Stimulated activated CD4-positive, alpha-beta T cell treated with anti-CD3 and anti-CD28 coated beads, Interleukin-15, amount 100 ng/mL, for 1 hour (primary cell): ENCODE data around the gene PPP1R14D.

ENCODE experiments used
- DNase-seq, 2 donors: peaks; one replicate each; pipeline ENCODE4 v3.0.0-alpha.2; 2020; ENCODE audit warnings: low read depth in 1 of 2, low spot score in 1 of 2

The PPP1R14D gene

DNA sequence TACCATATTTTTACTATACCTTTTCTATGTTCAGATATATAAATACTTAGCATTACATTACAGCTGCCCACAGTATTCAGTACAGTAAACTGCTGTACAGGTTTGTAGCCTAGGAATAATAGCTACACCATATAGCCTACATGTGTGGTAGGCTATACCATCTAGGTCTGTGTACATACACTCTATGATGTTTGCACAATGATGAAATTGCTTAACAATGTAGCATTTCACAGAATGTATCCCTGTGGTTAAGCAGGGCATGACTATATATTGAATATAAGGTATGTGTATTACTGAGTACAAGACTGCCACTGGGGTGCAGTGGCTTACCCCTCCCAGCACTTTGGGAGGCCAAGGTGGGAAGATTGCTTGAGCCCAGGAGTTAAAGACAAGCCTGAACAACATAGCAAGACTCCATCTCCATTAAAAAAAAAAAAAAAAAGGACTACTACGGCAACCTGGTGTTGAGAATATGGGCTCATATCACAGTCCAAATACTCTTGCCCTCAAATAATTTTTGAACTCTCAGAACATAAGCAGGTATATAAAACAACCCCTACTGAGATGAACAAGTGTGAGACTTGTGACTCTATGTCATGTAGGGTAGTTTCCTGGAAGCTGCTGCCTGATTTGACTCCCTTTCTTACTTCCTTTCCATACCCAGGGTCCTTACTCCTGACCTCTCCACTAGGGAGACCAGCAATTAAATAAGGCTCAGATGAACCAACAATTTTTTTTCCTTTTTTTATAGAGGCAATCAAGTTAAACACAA, 4.8 kb downstream of the PPP1R14D start:
- DNase-seq, result no peak

DNA sequence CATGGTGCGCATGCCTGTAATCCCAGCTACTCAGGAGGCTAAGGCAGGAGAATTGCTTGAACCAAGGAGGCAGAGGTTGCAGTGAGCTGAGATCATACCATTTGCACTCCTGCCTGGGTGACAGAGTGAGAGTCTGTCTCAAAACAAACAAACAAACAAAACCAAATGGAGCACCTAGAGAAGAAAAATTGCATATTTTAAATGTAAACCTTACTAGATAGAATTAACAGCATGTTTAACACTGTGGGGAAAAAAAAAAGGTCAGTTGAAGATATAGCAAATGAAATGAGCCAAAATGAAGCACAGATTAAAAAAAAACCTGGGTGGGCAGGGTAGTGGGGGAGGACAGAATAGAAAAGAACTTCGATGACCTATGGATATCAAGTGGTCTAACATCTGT, 7.3 kb downstream of the PPP1R14D start:
- DNase-seq, result no peak

DNA sequence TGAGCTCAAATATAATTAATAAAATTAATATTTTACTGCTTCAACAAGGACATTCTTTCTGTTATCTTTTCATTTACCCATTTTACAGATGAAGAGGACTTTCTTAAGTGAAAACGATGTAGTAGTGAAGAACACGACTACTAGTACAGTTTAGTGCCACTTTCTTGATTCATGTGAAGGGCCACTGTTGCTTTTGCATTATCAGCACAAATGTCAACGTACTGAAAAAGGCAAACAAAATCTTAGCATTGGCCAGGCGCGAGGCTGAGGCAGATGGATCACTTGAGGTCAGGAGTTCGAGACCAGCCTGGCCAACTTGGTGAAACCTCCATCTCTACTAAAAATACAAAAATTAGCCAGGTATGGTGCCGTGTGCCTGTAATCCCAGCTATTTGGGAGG, 9.5 kb downstream of the PPP1R14D start:
- no peak for DNase-seq

DNA sequence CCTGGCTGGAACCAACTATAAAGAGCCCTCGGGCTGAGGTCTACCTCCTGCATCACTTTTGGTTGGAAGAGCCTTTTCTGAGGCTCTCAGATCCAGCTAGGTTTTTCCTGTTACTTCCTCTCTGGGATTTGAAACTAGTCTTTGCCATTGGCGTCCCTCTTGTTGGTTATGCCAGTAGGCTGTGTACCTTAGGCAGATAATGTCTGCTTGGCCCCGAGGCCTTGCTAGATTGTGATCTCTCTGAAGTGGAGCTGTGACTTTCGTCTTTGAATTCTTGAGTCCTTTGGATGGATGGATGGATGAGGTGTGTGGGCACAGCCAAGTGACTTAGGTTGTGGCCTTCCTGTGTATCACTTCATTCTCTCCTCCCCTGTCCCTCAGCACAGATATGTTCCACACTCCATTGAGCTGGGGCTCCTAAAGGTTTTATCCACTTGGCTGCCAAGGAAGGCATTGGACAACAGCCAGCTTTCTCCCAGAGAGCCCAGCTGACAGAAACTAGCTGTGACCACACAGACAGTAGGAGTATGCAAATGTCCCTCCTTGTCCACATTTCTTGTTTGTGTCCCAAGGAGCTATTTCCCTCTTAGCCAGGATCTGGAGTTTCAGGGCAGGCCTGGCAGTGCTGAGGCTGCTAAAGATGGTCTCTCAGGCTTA, 13.3 kb downstream of the PPP1R14D start:
- no peak for DNase-seq

DNA sequence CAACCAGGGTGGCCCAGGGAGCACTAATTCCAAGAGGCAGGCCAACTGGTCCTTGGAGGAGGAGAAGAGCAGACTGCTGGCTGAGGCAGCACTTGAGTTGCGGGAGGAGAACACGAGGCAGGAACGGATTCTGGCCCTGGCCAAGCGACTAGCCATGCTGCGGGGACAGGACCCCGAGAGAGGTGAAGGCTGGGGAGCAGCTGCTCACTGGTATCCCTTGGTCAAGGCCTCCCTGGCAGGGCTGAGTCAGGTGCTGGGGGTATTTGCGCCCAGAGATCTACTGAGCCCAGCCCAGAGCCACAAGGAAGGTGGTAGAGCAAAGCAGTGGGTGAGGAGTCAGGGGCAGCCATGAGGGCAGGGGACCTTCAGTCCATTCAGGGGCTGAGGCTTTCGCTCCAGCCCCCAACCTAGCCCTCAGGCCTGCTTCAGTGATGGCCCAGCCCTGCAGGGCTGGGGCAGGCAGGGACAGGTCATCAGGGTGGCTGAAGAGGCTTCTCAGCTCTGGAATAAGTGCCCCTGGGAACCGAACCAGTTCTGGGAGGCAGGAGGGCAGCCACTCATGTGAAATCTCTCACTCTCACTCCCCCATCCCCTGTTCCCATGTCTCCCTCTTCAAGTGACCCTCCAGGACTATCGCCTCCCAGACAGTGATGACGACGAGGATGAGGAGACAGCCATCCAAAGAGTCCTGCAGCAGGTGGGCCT, 15.6 kb downstream of the PPP1R14D start:
- DNase-seq, result no peak

DNA sequence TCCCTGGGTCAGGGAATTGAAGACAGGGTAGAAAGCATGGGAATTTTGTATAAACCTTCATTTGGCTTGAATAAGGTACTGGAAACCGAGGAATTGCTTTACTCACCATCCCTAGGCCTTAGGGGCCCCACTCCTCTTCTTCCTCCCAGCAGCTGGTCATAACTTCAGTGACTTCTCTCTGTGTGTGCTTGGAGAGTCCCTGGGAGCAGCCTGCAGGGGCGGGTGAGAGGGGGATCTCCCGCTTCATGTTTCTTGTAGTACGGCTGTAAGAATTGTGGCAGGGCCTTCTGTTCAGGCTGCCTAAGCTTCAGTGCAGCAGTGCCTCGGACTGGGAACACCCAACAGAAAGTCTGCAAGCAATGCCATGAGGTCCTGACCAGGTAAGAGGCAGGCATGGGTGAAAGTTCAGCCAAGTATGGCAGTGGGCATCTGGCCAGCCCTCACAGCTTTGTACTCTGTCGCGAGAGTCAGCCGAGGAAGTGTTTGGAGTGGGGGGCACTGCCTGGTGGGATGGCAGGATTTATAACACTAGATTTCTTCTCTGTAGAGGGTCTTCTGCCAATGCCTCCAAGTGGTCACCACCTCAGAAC, 19.6 kb downstream of the PPP1R14D start:
- DNase-seq, result no peak

DNA sequence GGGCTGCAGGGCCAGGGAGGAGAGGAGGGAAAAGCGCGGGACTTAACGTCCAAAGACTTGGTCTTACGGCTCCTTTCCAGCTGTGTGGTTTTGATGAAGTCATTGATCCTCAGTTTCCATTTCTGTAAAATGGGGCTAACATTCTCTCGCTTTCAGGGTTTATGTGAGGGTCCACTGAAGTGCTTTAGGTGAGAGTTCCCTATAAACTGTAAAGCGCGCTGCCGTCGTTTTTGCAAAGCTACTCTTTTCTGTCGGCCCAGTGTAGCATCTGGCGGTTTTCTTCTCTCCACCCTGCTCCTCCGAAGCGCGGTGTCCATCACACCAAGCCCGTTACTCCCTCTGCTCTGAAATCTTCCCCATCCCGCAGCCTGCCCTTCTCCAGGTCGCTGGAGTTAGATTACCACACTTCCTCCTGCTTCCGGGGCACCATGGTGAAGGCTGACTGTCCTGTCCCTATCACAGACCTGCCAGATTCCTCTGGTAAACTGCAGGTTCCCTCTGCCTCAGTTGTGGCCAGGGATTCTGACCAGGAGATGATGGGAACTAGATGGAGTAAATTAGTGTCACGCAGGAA, 20.5 kb downstream of the PPP1R14D start:
- DNase-seq, result no peak

DNA sequence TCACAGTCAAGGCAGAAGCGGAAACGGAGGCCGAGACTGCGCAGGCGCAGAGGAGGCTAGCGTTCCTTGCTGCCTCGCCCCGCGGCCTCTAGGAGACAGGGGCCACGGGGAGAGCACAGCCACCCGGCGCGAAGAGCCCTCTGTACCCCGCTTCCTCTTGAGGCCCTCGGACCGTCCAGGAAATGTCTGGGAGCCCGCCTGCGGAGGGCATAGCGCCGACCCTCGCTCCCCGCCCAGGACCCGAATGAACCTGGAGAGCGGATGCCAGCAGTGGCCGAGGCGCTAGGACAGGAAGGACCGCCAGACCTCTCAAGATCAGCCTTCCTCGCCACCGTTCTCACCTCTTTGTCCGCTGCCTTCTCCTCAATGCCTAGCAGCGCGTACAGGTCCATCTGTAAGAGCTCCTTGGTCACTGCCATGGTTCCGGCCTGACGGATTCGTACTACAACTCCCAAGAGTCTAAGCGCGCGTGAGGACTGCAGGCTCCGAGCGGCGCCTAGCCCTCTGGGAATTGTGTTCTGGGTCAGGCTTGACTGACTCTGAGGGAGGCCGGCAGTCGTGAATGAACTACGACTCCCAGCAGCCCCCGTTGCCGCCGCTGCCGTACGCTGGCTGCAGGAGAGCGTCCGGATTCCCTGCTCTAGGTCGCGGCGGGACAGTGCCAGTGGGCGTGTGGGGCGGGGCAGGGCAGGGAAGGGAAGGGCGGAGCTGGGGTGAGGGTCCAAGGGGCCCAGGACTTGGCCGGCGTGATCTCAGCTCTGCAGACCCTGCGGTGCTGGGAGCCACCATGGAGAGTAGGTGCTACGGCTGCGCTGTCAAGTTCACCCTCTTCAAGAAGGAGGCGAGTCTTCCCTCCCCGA, 21.2 kb downstream of the PPP1R14D start, which contains the start of the genes DNAJC17 and ZFYVE19:
TSS of gene DNAJC17 (minus strand) at position 446 of the 860 bp plus-strand sequence. CDS start at position 419, 27 bp downstream.
TSS of gene ZFYVE19 (plus strand) at position 62 of the 860 bp plus-strand sequence. CDS start at position 563, 501 bp downstream.
- peak; percentile 85 to 93 for DNase-seq

DNA sequence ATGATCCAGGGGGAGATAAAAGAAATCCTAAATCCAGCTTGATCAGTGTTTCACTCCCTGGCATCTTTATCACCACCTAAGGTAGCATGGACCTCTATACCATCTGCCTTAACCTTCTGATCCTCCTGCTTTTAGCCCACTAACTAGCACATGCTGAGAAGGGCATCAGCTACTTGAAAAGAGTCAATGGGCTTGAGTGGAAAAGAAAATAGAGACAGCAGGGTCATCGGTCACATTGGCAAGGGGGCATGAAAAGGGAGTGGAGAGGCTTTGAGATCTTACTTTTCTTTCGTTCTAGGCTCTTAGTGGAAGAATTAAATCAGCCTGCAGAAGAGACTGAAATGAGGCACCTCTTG, 21.9 kb downstream of the PPP1R14D start:
- DNase-seq, result no peak

DNA sequence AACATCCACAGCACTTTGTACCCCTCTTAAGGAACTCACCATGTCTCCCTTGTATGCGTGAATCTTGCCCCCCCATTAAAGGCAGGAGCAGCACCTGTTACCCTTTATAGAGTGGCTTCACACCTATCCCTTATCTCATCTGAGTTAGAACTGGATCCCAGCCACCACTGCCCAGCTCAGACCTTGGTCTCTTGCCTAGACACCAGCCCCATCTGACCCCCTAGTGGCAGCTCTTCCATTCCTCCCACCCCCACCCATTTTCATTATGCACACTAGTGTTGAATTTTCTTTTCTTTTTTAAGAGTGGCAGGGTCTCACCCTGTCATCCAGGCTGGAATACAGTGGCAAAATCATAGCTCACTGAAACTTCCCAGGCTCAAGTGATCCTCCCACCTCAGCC, 24.8 kb downstream of the PPP1R14D start:
- no peak for DNase-seq

DNA sequence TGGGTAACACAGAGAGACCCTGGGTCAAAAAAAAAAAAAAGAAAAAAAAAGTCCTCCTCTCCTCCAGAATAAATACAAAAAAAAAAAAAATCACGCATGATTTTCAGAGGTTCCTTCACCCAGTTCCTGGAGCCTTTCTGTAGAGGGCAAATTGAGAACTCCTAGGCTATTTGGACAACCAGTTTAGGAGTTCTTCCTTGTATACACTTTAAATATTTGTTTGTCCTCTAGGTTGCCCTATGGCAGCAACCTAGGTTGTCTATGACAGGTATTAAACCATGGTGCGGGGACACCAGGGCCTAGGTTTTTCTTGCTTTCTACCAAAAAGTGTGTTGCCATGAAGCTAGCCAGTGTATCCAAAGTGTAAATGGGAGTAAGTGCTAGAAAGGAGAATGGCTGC, 25.4 kb downstream of the PPP1R14D start:
- DNase-seq, result no peak

DNA sequence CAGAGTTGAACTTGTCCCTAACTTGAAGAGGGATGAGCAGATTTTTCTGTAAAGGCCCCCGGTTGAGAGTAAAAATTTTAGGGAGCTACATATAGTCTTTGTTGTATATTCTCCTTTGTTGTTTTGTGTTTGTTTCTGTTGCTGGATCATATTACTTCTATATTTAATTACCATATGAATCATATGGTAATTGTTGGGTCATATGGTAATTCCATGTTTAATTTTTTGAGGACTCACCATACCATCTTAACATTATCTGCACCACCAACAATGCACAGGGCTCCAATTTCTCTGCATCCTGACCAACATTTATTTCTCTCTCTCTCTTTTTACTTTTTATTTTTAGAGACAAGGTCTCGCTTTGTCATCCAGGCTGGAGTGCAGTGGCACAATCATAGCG, 29.0 kb downstream of the PPP1R14D start:
- no peak for DNase-seq

DNA sequence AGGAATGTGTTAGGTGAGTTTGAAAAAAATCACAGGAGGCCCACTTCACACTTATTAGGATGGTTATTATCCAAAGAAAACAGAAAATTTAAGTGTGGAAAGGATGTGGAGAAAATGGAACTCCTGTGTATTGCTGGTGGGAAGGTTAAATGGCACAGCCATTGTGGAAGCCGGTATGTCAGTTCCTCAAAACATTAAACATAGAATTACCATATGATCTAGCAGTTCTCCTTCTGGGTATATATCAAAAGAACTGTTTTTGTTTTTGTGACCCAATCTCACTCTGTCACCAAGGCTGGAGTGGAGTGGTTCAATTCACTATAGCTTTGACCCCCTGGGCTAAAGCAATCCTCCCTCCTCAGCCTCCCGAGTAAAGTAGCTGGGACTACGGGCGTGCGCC, 32.0 kb downstream of the PPP1R14D start:
- no peak for DNase-seq

DNA sequence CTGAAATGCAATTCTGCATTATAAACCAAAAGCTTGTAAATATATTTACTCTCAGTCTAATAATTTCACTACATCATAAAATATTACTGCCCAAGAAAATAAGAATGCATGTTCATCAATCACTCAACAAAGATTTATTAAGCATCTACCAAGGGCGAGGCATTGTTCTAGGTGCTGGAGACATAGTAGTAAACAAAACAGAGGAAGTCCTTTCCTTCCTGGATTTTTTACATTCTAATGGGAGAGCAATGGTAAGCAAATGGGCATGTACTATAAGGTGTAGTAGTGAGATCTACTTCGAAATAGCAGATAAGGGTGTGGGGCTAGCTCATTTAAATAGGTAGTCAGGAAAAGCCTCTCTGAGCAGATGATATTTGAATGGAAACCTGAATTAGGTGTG, 32.5 kb downstream of the PPP1R14D start:
- DNase-seq, result no peak

DNA sequence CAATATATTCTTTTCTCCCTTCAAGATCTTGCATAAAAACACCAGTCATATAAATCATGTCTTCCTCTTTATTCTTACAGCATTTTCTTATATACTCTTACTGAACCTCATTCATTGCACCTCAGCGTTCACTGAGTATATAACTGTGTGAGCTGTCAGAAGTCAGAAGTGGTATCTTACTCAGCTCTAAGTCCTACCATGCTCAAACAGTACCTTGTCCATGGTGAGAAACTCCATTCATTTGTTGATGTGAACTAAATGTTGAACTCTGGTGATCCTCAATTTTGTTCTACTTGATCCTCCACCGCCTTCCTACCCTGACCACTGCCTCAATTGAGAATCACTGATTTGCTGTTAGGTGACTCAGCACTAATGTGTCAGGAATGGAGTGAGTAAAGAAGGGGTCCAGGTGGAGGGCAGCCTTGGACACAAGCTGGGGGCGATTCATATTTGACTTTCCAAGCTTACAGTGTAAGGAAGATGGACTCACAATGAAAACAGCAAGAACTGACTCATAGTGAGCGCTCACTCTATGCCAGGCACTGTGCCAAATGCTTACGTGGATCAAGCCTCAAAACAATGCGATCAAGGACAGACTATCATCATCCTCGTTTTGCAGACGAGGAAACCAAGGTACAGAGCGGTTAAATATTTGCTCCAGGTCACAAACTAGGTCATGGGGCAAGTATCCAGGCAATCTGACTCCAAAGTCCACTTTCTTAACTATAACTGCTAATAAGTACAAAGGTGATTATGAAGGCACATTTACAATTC, 35.1 kb downstream of the PPP1R14D start:
- DNase-seq, result no peak

DNA sequence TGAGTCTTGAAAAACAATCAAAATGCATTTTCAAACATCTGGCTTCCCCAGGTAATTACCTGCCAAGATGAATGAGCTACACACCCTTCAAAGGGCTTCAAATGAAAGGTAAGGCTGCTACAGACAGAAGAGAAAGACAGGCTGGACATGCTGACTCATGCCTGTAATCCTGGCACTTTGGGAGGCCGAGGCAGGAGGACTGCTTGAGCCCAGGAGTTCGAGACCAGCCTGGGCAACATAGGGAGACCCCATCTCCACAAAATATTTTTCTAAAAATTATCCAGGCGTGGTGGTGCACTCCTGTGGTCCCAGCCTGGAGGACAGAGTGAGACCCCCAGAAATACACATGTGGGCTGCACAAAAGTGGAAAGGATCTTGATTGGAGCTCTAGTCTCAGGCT, 36.1 kb downstream of the PPP1R14D start:
- no peak for DNase-seq

DNA sequence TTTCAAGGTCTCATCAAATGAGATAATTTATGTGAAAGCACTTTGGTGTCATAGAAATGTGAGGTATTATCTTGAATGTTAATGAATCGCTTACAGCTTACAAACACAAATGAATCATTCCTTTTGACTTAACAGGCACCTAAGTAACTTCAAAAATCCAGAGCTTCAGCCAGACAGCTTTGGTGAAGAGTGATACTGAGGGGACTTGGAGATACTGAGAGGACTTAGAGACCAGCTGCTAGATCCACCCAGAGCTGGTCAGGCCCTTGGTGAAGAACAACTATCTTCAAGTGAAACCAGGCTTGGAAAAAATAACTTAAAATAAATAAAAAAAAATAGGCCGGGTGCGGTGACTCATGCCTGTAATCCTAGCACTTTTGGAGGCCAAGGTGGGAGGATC, 37.8 kb downstream of the PPP1R14D start:
- DNase-seq, result no peak

DNA sequence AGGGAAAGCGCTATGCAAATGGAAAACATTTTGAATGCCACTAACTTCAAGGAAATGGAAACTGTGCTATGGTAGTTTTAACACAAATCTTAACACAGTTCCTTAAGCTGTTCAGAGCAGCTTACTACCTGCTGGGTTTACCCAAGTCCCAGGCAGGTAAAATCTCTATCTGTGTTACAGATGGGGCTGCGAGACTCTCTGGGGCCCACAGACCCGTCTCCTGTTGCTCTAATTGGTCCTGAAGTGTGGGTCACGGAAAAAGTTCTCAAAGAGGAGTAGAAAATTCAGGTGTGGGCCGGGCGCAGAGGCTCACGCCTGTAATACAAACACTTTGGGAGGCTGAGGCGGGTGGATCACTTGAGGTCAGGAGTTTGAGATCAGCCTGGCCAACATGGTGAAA, 38.5 kb downstream of the PPP1R14D start:
- DNase-seq, result no peak

DNA sequence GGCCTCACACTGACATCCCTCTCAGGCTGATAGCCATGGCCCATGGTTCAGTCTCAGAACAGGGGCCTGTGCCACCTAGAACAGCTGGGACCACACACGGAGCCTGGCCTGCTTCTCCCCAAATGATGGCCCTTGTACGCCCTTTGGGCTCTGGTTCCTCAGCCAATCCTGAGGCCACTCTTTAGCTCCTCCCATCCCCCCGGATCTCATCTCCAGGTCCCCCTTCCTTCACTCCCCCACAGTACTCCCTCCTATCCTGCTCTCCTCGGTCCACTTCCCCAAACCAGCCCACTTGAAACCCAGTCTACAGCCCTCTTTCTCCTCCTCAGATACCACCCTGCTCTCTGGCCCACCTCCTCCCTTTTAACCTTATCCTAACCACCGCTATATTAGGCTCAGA, 39.4 kb downstream of the PPP1R14D start:
- DNase-seq, result no peak

DNA sequence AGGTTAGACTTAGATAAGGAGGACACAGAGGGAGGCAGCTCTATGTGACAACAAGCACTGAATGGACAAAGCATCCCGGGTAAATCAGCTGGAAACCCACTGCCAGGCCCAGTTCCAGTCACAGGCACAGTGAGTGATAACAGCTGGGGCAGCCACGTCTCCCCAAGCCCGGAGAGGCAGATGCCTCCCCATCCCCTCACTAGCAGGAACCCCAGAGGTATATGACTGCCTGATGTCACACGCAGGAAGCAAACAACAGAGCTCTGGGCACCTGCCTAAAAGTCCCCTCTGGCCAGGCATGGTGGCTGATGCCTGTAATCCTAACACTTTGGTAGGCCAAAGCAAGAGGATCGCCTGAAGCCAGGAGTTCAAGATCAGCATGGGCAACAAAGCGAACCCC, 40.5 kb downstream of the PPP1R14D start:
- DNase-seq, result no peak
